ENCODE data around the gene SERPINA12.

The SERPINA12 gene

GRCh38 chr14:94471045-94471444 is 38.2 kb downstream of the SERPINA12 start:
- H3K36me3 Mint-ChIP-seq (ENCODE audit: low read depth), result no peaks in the 10 kb centered on the region
- H3K4me1 Mint-ChIP-seq, result no peaks in the 10 kb centered on the region
- H3K9me3 Mint-ChIP-seq, result no peaks in the 10 kb centered on the region
- H3K4me3 Mint-ChIP-seq, result no peak overlapping the region
- DNase-seq (no peak), ATAC-seq (no peak)
- no peak overlapping the region for H3K27ac Mint-ChIP-seq
- peaks cover 5% of the 10 kb centered on the region for H3K27me3 Mint-ChIP-seq

DNA sequence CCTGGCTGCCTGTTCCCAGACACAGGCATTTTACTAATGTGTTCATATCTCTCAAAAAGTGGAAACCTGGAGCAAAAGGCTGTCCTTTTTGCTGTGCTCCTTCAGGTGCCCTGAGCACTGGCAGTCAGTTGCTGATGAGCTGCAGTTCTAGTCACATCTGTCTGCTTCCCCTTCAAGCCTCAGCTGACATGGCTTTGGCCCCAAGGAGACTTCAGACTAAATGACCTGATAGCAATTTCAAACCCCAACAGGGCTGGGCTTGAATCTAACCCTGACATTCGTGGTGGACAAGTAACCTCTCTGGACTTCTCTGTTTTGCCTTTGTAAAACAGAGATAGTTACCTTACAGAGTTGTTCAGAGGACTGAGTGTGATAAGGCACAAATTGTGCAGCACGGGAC is 39.0 kb downstream of the SERPINA12 start:
- Mint-ChIP-seq H3K27me3 (peaks cover 5% of the 10 kb centered on the region), H3K27ac (no peak overlapping the region), H3K9me3 (no peaks in the 10 kb centered on the region), H3K4me3 (no peak overlapping the region), H3K4me1 (no peaks in the 10 kb centered on the region), H3K36me3 (ENCODE audit: low read depth) (no peaks in the 10 kb centered on the region)
- ATAC-seq (no peak), DNase-seq (no peak)

- Mint-ChIP-seq H3K27ac (no peak overlapping the region), H3K4me3 (no peak overlapping the region), H3K36me3 (ENCODE audit: low read depth) (no peaks in the 10 kb centered on the region), H3K27me3 (peaks cover 5% of the 10 kb centered on the region), H3K4me1 (no peaks in the 10 kb centered on the region), H3K9me3 (no peaks in the 10 kb centered on the region)
- no peak for DNase-seq
- no peak for ATAC-seq
Measured at GRCh38 chr14:94469261-94469660, 40.0 kb downstream of the SERPINA12 start.

GRCh38 chr14:94467728-94468520 is 41.3 kb downstream of the SERPINA12 start:
- Mint-ChIP-seq H3K36me3 (ENCODE audit: low read depth) (no peaks in the 10 kb centered on the region), H3K4me3 (no peak overlapping the region), H3K9me3 (peaks cover 5% of the 10 kb centered on the region), H3K27me3 (peaks cover 5% of the 10 kb centered on the region), H3K4me1 (no peaks in the 10 kb centered on the region), H3K27ac (no peak overlapping the region)
- ATAC-seq (no peak), DNase-seq (no peak)

DNA sequence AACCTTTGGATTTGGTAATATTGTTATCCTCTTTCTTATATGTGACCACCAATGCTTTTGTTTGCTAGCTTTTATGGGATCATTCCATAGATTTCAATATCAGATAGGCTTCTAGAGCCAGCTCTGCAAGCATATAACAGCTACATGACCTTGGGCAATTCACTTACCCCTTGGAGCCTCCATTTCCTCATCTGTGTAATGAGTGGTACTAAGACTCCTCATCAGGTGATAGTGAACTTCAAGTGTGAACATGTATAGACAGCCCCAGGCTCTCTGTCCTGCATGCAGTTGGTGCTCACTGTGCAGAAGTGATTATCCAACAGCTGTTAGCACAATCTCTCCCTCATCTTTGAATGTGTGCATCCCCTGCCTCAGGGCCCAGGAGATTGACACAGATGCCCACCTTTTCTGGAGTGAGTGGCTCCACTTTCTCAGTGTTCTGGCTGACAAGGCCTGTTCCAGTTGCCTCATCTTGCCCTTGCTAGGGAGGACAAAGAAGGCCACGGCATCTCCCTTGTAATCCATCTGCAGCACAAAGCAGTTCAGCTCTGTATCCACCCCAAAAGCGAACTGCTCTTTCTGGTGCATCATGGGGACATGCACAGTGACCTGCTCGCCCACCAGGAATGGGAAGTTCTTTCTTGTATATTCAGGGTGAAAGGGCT is 42.4 kb downstream of the SERPINA12 start:
- H3K4me3 Mint-ChIP-seq, result no peak overlapping the region
- H3K4me1 Mint-ChIP-seq, result no peaks in the 10 kb centered on the region
- DNase-seq, result no peak
- H3K9me3 Mint-ChIP-seq, result peaks cover 5% of the 10 kb centered on the region
- no peak overlapping the region for H3K27ac Mint-ChIP-seq
- ATAC-seq, result no peak
- H3K36me3 Mint-ChIP-seq (ENCODE audit: low read depth), result no peaks in the 10 kb centered on the region
- peaks cover 8% of the 10 kb centered on the region for H3K27me3 Mint-ChIP-seq

GRCh38 chr14:94465042-94465441 is 44.2 kb downstream of the SERPINA12 start:
- Mint-ChIP-seq H3K4me1 (no peaks in the 10 kb centered on the region), H3K27ac (no peak overlapping the region), H3K27me3 (peaks cover 5% of the 10 kb centered on the region), H3K9me3 (peaks cover 5% of the 10 kb centered on the region), H3K36me3 (ENCODE audit: low read depth) (no peaks in the 10 kb centered on the region), H3K4me3 (no peak overlapping the region)
- DNase-seq (no peak), ATAC-seq (no peak)

GRCh38 chr14:94464290-94464689 is 45.0 kb downstream of the SERPINA12 start:
- DNase-seq (no peak), ATAC-seq (no peak)
- Mint-ChIP-seq H3K36me3 (ENCODE audit: low read depth) (no peaks in the 10 kb centered on the region), H3K4me1 (no peaks in the 10 kb centered on the region), H3K27me3 (peaks cover 6% of the 10 kb centered on the region), H3K27ac (no peak overlapping the region), H3K4me3 (no peak overlapping the region), H3K9me3 (peaks cover 5% of the 10 kb centered on the region)

- Mint-ChIP-seq H3K36me3 (ENCODE audit: low read depth) (no peaks in the 10 kb centered on the region), H3K27me3 (peaks cover 6% of the 10 kb centered on the region), H3K9me3 (peaks cover 5% of the 10 kb centered on the region), H3K4me3 (no peak overlapping the region), H3K27ac (no peak overlapping the region), H3K4me1 (no peaks in the 10 kb centered on the region)
- DNase-seq (no peak), ATAC-seq (no peak)
Measured at GRCh38 chr14:94462763-94463572, 46.3 kb downstream of the SERPINA12 start.

- Mint-ChIP-seq H3K4me1 (no peaks in the 10 kb centered on the region), H3K4me3 (no peak overlapping the region), H3K27ac (no peak overlapping the region), H3K9me3 (peaks cover 11% of the 10 kb centered on the region), H3K36me3 (ENCODE audit: low read depth) (no peaks in the 10 kb centered on the region), H3K27me3 (peaks cover 12% of the 10 kb centered on the region)
- DNase-seq (no peak), ATAC-seq (no peak)
Measured at GRCh38 chr14:94462219-94462551, 47.1 kb downstream of the SERPINA12 start.

DNA sequence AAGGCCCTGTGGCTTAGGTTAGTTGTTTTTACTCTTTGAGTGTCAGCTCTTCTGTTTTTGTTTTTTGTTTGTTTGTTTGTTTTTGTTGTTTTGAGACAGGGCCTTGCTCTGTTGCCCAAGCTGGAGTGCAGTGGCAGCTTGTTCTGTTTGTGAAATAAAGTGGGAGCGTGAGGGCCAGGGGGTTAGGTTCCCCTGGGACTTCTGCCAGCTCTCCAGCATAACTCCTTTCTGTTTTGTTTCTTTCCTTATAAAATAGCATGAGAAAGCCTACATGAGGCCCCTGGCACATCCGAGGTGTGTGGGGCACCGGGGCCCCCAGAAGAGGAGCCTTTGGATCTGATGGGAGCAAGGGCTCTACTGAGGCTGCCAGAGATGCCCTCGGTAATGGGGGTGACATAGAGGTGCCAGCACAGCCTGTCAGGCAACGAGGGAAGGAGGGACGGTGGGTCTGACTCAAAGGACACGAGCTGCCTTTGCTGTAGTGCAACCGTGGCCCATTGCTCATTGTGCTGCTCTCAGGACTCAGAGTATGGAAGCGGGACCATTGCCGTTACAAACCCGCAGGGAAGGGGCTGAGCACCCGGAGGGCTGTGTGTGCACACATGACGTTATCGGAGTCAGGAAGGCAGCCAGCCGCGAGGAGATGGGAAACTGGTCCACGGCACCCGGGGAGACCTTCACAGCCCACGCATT is 47.6 kb downstream of the SERPINA12 start:
- Mint-ChIP-seq H3K27me3 (peaks cover 12% of the 10 kb centered on the region), H3K4me3 (no peak overlapping the region), H3K4me1 (no peaks in the 10 kb centered on the region), H3K36me3 (ENCODE audit: low read depth) (no peaks in the 10 kb centered on the region), H3K27ac (no peak overlapping the region), H3K9me3 (peaks cover 11% of the 10 kb centered on the region)
- no peak for DNase-seq
- ATAC-seq, result no peak

GRCh38 chr14:94460631-94461416 is 48.4 kb downstream of the SERPINA12 start:
- DNase-seq (no peak), ATAC-seq (peak; percentile 10)
- Mint-ChIP-seq H3K9me3 (peaks cover 11% of the 10 kb centered on the region), H3K27ac (no peak overlapping the region), H3K36me3 (ENCODE audit: low read depth) (no peaks in the 10 kb centered on the region), H3K4me3 (no peak overlapping the region), H3K4me1 (no peaks in the 10 kb centered on the region), H3K27me3 (peaks cover 12% of the 10 kb centered on the region)

GRCh38 chr14:94458558-94459205 is 50.6 kb downstream of the SERPINA12 start:
- no peak for DNase-seq
- H3K27ac Mint-ChIP-seq, result no peak overlapping the region
- peaks cover 19% of the 10 kb centered on the region for H3K27me3 Mint-ChIP-seq

DNA sequence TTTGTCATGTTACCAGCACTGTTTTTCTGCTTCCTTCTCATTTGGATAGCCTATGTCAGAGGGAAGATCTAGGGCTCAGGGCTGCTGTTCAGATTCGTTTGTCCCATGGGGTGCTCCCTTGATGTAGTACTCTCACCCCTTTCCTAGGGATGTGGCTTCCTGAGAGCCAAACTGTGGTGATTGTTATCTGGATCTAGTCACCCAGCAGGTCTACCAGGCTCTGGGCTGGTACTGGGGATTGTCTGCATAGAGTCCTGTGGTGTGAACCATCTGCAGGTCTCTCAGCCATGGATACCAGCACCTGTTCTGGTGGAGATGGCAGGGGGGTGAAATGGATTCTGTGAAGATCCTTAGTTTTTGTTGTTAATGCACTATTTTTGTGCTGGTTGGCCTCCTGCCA is 51.2 kb downstream of the SERPINA12 start:
- H3K36me3 Mint-ChIP-seq (ENCODE audit: low read depth), result no peaks in the 10 kb centered on the region
- H3K27me3 Mint-ChIP-seq, result peaks cover 19% of the 10 kb centered on the region
- H3K4me3 Mint-ChIP-seq, result no peak overlapping the region
- ATAC-seq (no peak), DNase-seq (no peak)
- H3K27ac Mint-ChIP-seq, result no peak overlapping the region
- H3K9me3 Mint-ChIP-seq, result peaks cover 6% of the 10 kb centered on the region
- no peaks in the 10 kb centered on the region for H3K4me1 Mint-ChIP-seq

More at GRCh38 chr14:94458558-94459205, 50.6 kb downstream of the SERPINA12 start:
- Mint-ChIP-seq H3K4me1 (no peaks in the 10 kb centered on the region), H3K4me3 (no peak overlapping the region), H3K36me3 (ENCODE audit: low read depth) (no peaks in the 10 kb centered on the region), H3K9me3 (peaks cover 11% of the 10 kb centered on the region)
- ATAC-seq, result no peak

All from activated naive CD8-positive, alpha-beta T cell treated with anti-CD3 and anti-CD28 coated beads, Interleukin-2, amount 50 U/mL, for 24 hours (primary cell).